NB4 (cell line): ENCODE measurements around the gene MBTD1.

Experiments
- DNase-seq: peaks from one replicate; pipeline ENCODE4 v3.0.0; 2010; ENCODE audit warnings: low read depth
- H3K4me3 ChIP-seq: one replicate; pipeline ENCODE4 v1.5.1; 2011; ENCODE audit warnings: mild to moderate bottlenecking, low read depth, low read length, moderate library complexity
- CTCF ChIP-seq: IDR thresholded peaks from one replicate; pipeline ENCODE4 v1.5.1; 2012; ENCODE audit warnings: low read depth, low read length
- MAX ChIP-seq: IDR thresholded peaks from 2 replicates; pipeline ENCODE4 v1.6.1; 2011; ENCODE audit warnings: low read depth, low read length
- MYC ChIP-seq: IDR thresholded peaks from 2 replicates; pipeline ENCODE4 v1.6.1; 2011; ENCODE audit warnings: low read depth, low read length
- POLR2A ChIP-seq: IDR thresholded peaks from 2 replicates; pipeline ENCODE4 v1.6.1; 2011; ENCODE audit warnings: mild to moderate bottlenecking; ENCODE audit not compliant: insufficient read length; ENCODE audit errors: extremely low read depth

The MBTD1 gene

GRCh38 chr17:51257150-51258081 is 2.4 kb downstream of the MBTD1 start:
- DNase-seq, result peak; percentile 13
- TF ChIP-seq MAX, result no peak
- no peak for TF ChIP-seq CTCF
- TF ChIP-seq POLR2A, result no peak
- TF ChIP-seq MYC, result no peak
- peak overlapping the region; percentile 96 for H3K4me3 ChIP-seq

GRCh38 chr17:51256101-51256500 is 3.7 kb downstream of the MBTD1 start:
- TF ChIP-seq MYC (no peak), MAX (no peak), CTCF (no peak), POLR2A (no peak)
- no peak for DNase-seq
- peak overlapping the region; percentile 37 for H3K4me3 ChIP-seq

- no peak for DNase-seq
- TF ChIP-seq POLR2A (no peak), CTCF (no peak), MAX (no peak), MYC (no peak)
- H3K4me3 ChIP-seq, result no peak overlapping the region
Observed at GRCh38 chr17:51255673-51256072, 4.2 kb downstream of the MBTD1 start.

- DNase-seq, result no peak
- no peak overlapping the region for H3K4me3 ChIP-seq
- TF ChIP-seq MAX (no peak), MYC (no peak), POLR2A (no peak), CTCF (no peak)
Observed at GRCh38 chr17:51251010-51251409, 8.8 kb downstream of the MBTD1 start.

- H3K4me3 ChIP-seq, result no peak overlapping the region
- no peak for TF ChIP-seq MYC
- no peak for DNase-seq
Observed at GRCh38 chr17:51250314-51250840, 9.5 kb downstream of the MBTD1 start.

- TF ChIP-seq MYC, result no peak
- no peak for TF ChIP-seq POLR2A
- TF ChIP-seq MAX, result no peak
- no peak for TF ChIP-seq CTCF
- DNase-seq, result no peak
- no peak overlapping the region for H3K4me3 ChIP-seq
Observed at GRCh38 chr17:51245535-51245934, 14.3 kb downstream of the MBTD1 start.
